HG03280 (cell line): ENCODE data around the gene UQCRC2.
"Not testable (repeated sequence)": the region's sequence is repeated elsewhere in the genome, so short reads cannot be mapped to it uniquely, and the experiment has no call there.

Experiments used
- ATAC-seq: cut with Tn5 transposase; IDR thresholded peaks from one replicate; pipeline ENCODE4 v1.9.1; 2021; ENCODE audit warnings: mild to moderate bottlenecking, moderate library complexity; ENCODE audit not compliant: unreplicated experiment

Gene UQCRC2

DNA sequence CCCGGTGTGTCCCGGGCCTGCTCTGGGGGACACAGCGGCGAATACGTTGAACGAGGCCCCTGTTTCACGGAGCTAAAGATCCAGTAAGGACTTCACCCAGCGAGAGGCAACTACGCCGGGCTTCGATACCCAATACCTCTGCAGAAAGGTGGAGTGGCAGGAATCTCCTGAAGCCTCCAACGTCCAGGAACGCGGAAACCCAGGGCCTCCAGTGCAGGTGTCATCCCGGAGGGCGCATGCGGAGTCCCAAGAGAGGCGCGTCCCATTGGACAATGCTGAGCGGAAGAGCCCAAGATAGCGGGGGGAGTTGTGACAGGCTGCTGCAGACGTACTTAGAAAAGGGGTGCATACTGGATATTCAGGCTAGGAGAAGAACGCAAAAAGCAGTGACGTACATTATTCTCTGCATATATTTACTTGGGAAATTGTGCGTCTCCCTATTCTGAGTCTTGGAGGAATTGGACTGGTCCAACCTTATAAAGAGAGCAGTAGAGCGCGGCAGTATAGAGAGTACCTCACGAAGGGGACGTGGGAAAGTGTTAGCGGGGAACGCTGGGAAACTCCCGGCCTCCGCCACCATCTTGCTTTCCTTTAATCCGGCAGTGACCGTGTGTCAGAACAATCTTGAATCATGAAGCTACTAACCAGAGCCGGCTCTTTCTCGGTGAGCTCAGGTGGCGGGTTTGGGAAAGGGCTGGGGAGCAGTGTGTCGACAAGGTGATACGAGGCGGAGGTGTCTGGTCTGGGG lies at the start of gene UQCRC2:
UQCRC2 (plus strand) TSS at position 569 of the 748 bp plus-strand sequence; CDS start at position 632, 63 bp downstream.
- ATAC-seq = peak; percentile 86

DNA sequence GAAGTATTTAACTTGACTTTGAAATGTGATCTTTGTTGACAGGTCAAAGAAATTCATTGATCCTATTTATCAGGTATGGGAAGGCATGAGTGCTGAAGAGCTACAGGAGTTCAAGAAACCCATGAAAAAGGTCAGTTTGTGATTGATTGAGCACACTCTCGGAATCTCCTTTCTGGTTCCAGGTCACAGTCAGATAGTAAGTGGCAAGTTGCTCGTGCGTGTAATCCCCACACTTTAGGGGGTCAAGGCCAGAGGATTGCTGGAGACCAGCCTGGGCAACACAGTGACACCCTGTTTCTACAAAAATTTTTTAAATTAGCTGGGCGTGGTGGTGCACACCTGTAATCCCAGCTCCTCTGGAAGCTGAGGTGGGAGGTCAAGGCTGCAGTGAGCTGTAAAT lies 20.5 kb upstream of the UQCRC2 start:
- ATAC-seq = not testable (repeated sequence)

DNA sequence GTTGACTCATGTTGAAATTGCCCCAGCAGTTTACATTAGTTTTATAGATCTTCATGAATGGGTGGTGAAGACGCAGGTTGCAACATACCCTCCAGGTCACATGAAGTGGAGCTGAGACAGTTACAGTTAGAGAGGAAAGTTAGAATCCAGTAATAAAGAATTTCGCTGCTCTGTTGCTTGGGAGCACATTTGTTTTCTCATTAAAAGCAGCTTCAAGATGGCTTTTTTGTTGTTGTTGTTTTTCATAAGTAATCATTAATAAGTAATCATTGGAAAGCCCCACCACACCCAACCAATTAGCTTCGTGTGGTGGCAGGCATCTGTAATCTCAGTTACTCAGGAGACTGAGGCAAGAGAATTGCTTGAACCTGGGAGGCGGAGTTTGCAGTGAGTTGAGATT lies 19.8 kb upstream of the UQCRC2 start:
- not testable (repeated sequence) for ATAC-seq

DNA sequence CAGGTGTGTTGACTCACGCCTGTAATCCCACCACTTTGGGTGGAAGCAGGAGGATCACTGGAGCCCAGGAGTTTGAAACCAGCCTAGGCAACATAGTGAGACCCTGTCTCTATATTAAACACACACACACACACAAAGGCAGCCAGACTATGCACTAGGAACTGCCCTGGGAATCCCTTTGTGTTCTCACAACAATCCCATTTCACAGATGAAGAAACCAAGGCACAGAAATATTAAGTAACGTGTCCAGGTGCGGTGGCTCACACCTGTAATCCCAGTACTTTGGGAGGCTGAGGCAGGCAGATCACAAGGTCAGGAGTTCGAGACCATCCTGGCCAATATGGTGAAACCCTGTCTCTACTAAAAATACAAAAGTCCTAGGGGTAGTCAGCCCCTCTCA lies 19.4 kb upstream of the UQCRC2 start:
- ATAC-seq = not testable (repeated sequence)

DNA sequence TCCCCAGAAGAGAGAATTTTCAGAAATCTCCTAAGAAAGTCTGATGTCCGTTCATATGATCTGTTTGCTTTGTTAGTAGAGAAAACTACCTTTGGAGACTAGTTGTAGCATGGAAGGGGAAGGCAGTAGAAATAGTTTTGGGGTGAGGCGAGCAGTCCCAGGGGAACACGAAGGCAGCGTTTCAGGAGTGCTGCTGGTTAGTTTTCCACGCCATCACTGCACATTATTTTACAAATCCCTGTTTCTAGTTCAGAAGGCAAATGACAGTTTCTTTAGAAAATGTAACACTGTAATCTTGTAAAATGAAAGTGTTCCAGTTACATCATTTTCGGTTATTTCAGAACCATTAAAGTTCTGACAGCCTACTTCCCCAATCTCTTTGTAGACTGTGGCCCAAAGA lies 16.9 kb upstream of the UQCRC2 start:
- not testable (repeated sequence) for ATAC-seq

DNA sequence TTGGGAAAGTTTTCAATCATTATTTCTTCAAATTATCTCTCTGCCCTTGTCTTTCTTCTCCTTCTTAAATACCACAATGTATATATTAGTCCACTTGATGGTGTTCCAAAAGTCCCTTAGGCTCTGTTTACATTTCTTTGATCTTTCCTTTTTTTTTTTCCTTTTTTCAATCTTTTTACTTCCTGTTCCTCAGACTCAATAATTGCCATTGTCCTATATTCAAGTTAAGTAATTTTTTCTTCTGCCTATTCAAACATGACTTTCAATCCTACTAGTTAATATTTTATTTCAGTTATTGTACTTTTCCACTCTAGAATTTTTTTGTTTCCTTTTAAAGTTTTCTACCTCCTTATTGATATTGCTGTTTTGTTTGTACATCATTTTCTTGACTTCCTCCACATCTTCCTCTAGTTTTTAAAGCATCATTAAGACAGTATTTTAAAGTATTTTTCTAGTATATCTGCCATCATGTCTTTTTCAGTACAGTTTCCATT lies 15.8 kb upstream of the UQCRC2 start:
- no peak for ATAC-seq

DNA sequence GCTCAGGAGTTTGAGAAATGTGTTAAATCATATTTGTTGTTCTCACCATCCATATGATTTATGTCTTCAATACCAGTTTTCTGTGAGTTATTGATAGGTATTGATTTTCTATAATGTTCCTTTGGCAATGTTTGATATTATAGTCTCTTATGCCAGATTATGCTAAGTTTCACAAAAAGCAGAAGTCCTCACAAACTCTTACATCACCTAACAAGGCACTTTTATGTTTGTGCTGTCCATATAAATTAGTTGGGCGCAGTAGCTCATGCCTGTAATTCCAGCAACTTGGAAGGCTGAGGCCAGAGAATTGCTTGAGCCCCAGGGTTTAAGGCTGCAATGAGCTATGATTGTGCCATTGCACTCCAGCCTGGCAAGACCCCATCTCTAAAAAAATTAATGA lies 12.6 kb upstream of the UQCRC2 start:
- no peak for ATAC-seq

DNA sequence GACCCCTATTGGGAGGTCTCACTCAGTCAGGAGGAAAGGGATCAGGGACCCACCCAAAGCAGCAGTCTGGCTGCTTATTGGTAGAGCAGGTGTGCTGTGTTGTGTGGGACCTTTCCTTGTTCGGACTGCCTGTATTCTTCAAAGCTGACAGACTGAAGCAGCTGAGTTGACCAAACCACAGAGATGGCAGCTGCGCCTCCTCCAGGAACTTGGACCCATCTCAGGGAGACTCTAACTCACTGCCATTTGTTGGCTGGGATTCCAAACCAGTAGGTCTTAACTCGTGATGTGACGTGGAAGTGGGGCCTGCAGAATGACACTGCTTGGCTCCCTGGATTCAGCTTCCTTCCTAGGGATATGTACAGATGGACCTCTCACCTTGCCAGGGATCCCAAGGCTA lies 9.6 kb upstream of the UQCRC2 start:
- no peak for ATAC-seq

DNA sequence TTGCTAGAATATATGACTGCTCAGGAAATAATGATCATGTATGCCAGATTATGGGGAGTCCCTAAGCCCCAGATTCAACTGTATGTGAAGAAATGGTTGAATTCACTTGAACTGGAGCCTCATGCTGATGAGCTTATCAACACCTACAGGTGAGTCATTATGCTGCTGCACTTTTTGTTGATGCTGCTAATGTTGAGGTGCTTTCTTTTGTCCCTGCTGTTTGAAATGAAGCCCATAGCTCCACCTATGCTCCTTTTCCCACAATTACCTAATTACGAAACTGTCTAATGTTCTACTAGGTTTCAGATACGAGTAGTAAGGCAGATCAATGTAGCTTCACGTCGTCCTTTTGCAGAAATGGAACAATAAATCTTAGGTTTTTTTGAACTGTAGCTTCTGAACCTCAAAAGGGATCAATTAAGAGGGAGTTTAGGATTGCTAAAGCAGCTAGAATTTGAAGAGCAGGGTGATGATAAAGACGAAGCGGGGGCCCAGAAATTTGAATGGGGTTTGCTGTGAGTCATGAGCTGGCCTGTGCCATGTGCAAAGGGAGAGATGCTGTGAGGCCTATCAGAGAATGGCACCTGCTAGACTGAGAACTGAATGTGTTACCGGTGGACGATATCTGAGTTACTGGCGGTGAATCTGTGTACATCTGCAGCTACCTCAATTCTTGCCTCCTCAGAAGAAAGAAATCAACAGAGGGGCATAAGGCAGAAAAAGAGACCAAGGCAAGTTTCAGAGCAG lies 6.1 kb upstream of the UQCRC2 start:
- ATAC-seq = no peak

DNA sequence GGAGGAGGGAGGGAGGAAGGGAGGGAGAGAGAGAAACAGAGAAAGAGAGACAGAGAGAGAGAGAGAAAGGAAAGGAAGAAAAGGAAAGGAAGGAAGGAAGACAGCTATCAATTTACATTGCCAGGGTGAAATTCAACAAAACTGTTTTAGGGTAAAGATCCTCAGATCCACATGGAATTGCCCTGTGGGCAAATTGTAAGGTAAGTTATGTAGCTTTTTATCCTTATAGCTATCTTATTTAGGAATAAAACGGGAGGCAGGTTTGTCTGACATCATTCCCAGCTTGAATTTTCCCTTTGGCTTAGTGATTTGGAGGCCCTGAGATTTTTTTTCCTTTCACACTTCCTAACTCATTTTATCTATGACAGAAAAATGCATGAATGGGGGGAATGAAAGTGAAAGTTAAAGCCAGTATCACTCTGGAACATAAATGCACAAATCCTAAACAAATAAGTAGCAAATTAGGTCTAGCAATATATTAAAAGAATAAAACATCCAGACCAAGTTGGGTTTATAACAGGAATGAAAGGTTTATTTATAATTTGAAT lies 3.4 kb upstream of the UQCRC2 start:
- no peak for ATAC-seq

DNA sequence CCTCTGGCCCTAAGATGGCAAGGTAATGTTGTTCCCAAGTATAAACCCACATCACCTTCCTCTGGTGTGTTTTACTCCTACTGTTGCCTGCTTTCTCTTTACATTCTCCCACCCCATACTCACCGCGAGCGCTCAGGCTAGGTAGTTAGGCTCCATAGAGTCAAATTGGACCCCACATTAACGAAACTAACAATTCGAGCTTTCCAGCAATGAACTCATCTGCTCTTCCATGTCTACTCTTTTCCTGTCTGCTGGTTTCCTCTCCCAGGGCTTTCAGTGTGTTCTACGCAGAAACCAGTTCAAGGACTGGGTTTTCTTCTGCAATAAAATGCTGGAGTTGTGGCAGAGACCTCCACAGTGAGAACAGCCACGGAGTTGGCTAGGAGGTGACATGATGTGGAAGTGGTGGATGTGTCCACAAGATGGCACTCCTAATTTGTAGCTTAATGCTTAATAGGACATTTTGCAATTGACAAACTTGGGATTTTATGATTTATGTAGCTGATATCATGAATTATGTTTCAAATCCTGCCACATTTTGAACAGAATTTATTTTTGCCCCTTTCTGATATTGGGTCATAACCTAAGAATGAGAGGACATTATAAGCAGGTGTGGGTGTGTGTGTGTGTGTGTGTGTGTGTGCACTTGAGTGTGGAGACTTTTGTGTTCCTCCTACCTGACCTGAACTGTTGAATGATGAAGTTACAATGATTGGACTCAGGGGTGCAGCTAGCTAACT lies 2.2 kb upstream of the UQCRC2 start:
- no peak for ATAC-seq

DNA sequence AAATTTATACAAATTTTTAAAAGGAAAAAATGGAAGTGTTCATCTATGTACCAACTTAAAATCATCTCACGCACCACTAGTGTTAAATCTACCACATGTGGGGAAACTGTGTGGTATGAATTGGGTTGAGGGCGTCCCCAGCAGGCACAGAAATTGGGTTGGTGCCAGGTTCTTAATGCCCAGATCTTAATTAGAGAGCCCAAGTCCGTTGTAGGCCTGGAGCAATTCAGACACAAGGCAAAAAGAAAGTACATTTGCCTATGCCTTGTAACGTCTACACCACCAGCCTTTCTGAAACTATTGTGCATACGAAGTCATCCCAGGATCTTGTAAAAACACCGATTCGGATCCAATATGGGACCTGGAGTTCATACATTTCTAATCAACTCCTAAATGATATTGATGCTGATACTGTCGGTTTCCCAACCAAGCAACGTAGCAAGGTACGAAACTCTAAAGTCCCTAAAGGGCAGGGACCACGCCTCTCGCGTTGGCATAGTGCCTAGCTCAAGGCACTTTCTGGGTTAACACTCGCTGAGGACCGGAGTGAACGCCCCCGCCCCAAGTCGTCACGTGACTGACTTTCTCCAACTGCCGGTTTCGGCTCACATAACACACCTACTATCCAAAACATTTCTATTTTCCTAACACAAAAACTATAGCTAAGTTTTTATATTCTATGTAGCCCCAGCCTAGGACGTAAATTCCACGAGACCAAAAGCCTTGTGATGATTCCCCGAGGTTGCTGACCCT lies 945 bp upstream of the UQCRC2 start:
- peak; percentile 40 for ATAC-seq

DNA sequence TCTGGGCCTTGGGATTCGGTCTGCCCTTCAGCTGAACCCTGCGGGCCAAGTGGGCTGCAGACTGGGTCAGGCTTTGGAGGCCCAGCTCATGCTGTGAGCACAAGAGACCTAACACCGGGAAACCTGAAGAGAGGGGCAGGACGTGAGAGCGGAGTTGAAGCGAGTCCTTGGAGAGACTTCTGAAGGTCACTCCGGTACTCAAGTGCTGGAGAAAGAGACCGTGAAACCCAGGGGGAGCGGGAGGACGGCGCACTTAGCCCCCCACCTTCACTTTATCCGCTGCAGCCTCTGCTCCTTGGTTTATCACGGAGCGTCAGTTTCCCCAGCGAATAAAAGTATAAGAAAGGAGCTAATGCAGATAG lies 361 bp downstream of the UQCRC2 start:
- ATAC-seq = no peak

DNA sequence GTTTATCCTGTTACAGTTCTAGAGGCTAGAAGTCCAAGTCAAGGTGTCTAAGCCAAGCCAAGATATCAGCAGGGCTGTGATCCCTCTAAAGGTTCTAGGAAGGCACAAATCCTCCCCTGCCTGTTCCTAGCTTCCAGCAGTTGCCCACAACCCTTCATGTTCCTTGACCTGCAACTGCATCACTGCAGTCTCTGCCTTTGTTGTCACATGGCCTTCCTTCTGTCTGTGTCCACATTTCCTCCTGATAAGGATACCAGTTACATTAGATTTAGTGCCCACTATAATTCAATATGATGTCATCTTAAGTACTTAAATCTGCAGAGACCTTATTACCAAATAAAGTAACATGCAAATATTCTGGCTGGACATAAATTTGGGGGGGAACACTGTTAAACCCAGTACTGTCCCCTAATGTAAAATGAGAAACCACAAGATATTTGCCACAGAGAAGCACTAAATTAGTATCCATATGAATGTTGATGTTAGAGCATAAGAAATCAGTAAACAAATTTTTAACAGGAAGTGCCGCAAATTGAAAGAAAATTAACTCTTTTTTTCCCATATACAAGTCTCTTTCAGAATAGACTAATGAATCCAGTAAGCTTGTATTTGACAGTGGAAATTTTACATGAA lies 4.7 kb downstream of the UQCRC2 start:
- no peak for ATAC-seq

DNA sequence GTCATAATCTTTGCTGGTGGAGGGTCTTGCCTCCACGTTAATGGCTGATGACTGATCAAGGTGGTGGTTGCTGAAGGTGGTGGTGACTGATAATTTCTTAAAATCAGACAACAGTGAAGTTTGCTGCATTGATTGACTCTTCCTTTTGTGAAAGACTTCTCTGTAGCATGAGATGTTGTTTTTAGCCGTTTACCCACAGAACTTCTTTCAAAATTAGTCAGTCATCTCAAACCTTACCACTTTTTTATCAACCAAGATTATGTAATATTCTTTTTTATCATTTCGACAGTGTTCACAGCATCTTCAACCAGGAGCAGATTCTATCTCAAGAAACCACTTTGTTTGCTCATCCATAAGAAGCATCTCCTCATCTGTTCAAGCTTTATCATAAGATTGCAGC lies 5.9 kb downstream of the UQCRC2 start:
- no peak for ATAC-seq

DNA sequence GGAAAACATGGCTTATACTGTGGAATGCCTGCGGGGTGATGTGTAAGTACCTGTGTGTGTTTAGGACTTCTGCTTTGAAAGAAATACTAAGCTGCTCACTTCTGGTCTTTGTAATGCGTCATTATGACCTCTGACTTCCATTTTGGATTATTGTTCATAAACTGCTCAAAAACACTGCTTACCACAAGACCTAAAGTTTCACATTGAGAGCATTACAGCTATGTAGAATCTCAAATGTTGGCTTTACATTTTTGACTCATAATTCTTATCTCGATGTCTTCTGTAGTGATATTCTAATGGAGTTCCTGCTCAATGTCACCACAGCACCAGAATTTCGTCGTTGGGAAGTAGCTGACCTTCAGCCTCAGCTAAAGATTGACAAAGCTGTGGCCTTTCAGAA lies 9.3 kb downstream of the UQCRC2 start:
- no peak for ATAC-seq

DNA sequence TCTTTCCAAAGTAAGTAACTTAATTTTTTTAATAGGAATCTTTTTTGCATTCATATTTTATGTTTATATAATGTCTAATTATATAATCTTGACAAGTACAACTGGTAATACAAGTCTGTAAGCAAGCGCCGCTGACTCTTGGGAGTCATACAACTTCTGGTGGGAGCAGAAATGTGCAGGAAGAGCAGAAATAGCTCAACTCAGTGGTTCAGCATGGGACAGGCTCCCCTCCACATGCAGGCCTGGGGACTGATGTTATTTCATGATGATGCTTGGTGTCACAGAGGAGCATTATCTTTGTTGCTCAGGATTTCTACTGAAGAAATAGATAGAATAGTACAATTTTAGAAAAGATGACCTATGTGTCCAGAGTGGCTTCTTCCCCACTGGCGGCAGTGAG lies 10.7 kb downstream of the UQCRC2 start:
- no peak for ATAC-seq

DNA sequence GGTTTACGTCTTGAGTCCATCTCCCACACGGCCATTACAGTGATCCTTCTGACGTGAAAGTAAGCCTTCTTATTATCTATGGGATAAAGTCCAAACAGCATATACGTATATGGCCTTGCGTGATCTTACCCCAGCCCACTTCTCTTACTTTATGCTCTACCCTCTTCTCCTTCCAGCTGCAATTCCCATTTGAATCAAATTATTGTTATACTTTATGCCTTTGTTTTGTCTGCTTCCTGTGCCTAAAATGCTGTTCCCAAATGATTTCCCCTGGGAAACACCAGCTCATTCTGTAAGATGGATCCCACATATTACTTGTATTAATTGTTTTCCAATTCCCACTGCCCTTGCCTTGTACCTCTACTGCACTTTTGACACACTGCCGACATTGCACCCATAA lies 11.2 kb downstream of the UQCRC2 start:
- ATAC-seq = no peak

DNA sequence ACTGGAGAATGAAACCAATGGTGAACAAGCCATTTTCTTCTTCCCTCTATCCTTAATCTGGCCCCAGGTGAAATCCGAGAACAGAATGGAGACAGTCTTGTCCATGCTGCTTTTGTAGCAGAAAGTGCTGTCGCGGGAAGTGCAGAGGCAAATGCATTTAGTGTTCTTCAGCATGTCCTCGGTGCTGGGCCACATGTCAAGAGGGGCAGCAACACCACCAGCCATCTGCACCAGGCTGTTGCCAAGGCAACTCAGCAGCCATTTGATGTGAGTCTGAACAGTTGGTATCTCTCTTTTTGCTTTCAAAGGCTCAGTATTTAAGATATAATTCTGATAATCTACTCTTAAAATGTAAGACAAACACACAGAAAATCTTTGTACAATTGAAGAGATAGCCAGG lies 18.7 kb downstream of the UQCRC2 start:
- ATAC-seq = no peak

DNA sequence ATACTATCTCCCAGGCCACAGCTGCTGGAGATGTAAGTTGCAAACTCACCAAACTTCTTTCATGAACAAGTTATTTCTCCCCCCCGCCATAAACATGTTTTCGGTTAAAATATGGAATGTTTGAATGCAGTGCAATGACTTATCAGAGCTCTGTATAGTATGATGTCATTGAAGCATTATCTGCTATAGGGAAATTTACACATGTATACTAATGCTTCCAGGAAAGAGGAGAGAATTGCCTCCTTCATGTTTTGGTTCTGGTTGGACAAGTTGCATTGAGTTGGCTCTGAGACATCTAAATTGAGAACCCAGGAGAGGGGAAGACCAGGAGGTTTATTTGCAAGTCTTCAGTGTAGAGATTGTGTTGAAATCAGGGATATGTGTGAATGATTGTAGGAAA lies 20.8 kb downstream of the UQCRC2 start:
- ATAC-seq = no peak
